ENCODE data around the gene SYTL1. TPM values are rescaled to one million over a fixed set of nuclear protein-coding genes. Genes with fewer than 3 reads are reported as not detected.

The SYTL1 gene
- total RNA-seq, 1 donor from 2014 or later = 22.0 TPM

DNA sequence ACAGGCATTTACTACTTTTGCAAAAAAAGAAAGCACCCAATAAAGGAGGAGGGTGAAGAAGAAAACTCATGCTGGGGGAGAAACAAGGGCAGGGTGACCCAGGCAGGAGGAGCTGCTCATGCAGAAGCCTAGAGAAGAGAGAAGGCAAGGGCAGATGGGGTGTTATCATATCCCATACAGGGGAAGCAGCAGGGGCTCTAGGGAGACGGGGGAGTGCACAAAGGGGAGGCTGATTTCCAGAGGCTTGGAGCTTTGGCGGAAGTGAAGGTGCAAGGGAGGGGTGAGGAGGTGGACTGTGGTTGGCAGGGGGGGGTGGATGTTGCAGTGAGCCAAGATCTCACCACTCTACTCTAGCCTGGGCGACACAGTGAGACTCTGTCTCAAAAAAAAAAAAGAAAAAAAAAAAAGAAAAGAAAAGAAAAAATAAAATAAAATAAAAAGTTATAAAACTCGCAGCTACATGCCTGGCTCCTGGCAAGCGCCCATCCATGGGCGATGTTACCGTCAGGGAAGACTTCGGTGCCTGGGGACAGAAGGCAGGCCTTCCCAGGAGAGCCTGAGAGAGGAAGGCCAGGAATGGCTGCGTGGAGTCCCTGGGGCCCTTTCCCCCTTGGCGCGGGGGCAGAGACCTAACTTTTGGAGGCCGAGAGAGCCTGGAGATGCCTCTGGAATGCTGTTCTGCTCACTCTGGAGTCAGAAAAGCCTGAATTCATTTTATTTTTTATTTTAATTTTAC lies 36.1 kb downstream of the SYTL1 start:
- H3K4me3 ChIP-seq (ENCODE audit: low read depth, low read length) = no peak overlapping the region
- TF ChIP-seq, protein P1, sequence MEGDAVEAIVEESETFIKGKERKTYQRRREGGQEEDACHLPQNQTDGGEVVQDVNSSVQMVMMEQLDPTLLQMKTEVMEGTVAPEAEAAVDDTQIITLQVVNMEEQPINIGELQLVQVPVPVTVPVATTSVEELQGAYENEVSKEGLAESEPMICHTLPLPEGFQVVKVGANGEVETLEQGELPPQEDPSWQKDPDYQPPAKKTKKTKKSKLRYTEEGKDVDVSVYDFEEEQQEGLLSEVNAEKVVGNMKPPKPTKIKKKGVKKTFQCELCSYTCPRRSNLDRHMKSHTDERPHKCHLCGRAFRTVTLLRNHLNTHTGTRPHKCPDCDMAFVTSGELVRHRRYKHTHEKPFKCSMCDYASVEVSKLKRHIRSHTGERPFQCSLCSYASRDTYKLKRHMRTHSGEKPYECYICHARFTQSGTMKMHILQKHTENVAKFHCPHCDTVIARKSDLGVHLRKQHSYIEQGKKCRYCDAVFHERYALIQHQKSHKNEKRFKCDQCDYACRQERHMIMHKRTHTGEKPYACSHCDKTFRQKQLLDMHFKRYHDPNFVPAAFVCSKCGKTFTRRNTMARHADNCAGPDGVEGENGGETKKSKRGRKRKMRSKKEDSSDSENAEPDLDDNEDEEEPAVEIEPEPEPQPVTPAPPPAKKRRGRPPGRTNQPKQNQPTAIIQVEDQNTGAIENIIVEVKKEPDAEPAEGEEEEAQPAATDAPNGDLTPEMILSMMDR (conservative IDR thresholded peaks at IDR 0.05; ENCODE audit: low read depth, low read length) = no peak
- DNase-seq (ENCODE audit: low read depth) = no peak

DNA sequence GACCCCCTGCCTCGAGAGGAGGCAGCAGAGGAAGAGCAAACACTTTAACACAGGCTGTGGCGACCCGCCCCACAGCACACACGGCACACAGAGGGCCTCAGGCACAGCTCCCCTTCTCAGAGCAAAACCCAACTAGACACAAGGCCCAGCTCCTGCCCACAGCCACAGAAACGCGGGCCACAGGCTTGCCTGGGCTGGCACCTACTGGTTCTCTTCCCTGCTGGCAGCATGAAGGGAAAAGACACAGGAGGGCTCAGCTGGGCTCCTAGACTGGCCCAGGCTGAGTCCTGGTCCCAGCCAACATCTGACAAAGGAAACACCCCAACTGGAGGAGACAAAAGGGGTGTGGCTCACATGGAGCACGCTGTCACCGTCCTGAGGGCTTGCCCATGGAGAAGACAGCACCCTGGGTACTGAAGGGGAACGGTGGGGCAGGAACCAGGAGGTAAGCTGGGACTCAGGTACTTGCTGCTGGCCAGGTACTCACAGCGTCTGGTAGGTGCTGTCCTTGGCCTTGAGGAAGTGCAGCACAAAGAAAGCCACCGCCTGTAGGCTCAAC lies 37.8 kb downstream of the SYTL1 start:
- H3K4me3 ChIP-seq (ENCODE audit: low read depth, low read length) = no peak overlapping the region
- DNase-seq (ENCODE audit: low read depth) = no peak
- TF ChIP-seq, protein P1 (conservative IDR thresholded peaks at IDR 0.05; ENCODE audit: low read depth, low read length) = no peak

DNA sequence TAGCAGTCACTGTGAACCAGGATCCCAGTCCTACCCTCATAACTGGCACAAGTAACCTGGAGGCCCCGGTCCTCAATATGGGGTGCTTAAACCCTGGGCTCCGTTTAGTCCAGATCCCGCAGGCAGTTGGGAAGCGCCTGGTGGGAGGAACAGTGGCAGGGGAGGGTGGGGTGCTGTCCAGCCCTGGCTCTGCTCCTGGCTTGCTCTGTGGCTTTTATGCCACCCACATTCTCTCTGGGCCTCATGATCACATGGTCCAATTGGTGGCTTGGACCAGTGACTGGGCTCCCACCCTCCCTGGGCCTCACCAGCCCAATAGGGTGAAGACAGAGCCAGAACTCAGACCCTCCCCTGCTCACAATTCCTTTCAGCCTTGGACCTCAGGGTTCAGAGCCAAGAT lies 38.4 kb downstream of the SYTL1 start:
- no peak for DNase-seq (ENCODE audit: low read depth)
- TF ChIP-seq, protein P1 (conservative IDR thresholded peaks at IDR 0.05; ENCODE audit: low read depth, low read length) = no peak
- H3K4me3 ChIP-seq (ENCODE audit: low read depth, low read length) = no peak overlapping the region

DNA sequence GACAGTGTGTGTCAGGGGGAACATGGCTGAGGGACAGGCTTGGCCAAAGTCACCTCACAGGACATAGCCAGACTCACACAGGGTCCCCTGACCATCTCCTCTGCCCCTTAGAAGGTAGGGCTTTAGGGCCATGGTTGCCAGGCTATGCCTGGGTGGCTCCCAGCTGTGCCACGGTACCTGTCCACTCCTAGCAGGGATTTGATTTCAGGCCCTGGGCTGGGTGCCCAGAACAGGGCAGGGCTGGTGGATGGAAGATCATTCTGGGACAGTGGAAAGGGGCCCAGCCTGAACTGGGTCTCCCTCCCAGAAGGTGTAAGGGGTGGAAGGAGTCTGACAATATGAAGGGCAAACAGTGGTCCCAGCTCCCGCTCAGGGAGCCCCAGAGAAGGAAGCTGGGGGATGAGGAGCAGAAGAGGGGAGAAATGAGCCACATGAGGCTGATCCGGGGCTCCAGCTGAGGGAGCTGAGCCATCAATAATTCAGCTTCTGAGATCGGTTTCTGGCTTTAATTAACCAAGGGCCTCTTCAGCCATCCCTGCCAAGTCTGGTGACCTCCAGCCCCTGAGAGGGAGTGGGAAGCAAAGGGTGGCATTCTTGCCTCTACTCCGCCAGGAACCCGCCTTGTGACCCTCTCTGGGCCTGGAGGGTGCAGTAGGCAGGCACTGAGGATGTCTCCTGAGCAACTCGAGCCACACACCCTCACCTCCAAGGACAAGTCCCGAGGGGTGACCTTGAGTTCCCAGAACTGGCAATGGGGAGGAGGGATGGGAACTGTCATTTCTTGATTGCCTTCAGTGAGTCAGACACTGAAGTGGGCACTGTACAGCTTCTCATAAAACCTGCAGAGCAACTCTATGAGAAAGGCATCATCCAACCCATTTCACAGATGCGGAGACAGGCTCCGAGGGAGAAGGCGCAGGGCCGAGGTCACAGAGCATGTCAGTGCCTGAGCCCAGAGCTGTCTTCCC lies 39.2 kb downstream of the SYTL1 start:
- H3K4me3 ChIP-seq (ENCODE audit: low read depth, low read length) = no peak overlapping the region
- no peak for DNase-seq (ENCODE audit: low read depth)
- TF ChIP-seq, protein P1 (conservative IDR thresholded peaks at IDR 0.05; ENCODE audit: low read depth, low read length) = no peak

- H3K4me3 ChIP-seq (ENCODE audit: low read depth, low read length) = no peak overlapping the region
- TF ChIP-seq, protein P1 (conservative IDR thresholded peaks at IDR 0.05; ENCODE audit: low read depth, low read length) = no peak
- no peak for DNase-seq (ENCODE audit: low read depth)
These were observed 40.3 kb downstream of the SYTL1 start for GRCh38 chr1:27381969-27382762.

DNA sequence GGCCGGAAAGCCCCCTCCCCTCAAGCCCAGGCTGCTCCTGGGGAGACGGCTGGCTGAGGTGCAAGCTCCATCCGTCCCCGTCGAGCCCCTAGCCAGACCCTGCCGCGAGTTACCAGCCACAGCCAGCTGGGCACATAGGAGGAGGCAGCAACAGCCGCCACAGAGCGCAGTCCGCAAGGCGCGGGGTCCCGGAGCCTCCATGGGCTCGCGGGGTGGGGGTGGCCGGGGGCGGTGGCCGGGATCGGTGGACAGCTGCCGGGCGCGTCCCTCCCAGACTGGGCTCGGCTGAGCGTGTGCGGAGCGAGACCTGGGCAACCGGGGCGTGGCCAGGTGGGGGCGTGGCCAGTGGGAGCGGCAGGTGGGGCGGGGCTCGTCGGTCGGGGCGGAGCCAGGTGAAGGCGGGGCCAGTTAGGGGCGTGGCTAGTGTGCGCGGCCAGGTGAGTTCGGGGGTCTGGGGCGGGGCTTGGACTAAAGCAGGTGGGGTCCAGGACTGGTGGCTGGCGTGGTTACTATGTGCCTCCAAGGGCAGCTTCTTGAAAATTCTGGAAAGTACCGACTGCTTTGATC lies 41.3 kb downstream of the SYTL1 start, which contains the start of gene CD164L2:
Gene CD164L2 (minus strand): TSS at position 295 of the 567 bp plus-strand sequence. CDS start 94 bp downstream, at position 201.
- H3K4me3 ChIP-seq (ENCODE audit: low read depth, low read length) = no peak within 1 kb of the TSS
- TF ChIP-seq, protein P1 (conservative IDR thresholded peaks at IDR 0.05; ENCODE audit: low read depth, low read length) = no peak
- DNase-seq (ENCODE audit: low read depth) = no peak
